GM12865 (cell line): ENCODE results near the gene FAM222A.

ENCODE experiments used
- DNase-seq: peaks from one replicate; pipeline ENCODE4 v3.0.0; 2010; ENCODE audit warnings: low read depth
- H3K4me3 ChIP-seq: 2 replicates; pipeline ENCODE4 v1.5.1; 2011; ENCODE audit warnings: mild to moderate bottlenecking, low read depth, low read length, control low read depth
- CTCF ChIP-seq: IDR thresholded peaks from 2 replicates; pipeline ENCODE4 v1.5.1; 2011; ENCODE audit warnings: low read length, control low read depth, low read depth, inconsistent platforms; ENCODE audit not compliant: insufficient read depth; ENCODE audit errors: missing control alignments

The FAM222A gene

GRCh38 chr12:109802828-109803227 lies 89.2 kb downstream of the FAM222A start:
- no peak for TF ChIP-seq CTCF
- DNase-seq: no peak
- no peak overlapping the region for H3K4me3 ChIP-seq

- no peak overlapping the region for H3K4me3 ChIP-seq
- DNase-seq: no peak
- no peak for TF ChIP-seq CTCF
These were observed 90.1 kb downstream of the FAM222A start for GRCh38 chr12:109803678-109804077.

GRCh38 chr12:109804820-109805761 lies 91.5 kb downstream of the FAM222A start:
- no peak overlapping the region for H3K4me3 ChIP-seq
- peak; percentile 97 for TF ChIP-seq CTCF
- DNase-seq: peak; percentile 56

- H3K4me3 ChIP-seq: no peak overlapping the region
These were observed 94.5 kb downstream of the FAM222A start for GRCh38 chr12:109807954-109808643.

GRCh38 chr12:109808876-109809646 lies 95.4 kb downstream of the FAM222A start:
- no peak for DNase-seq
- no peak for TF ChIP-seq CTCF
- H3K4me3 ChIP-seq: no peak overlapping the region

More at GRCh38 chr12:109807954-109808643, 94.5 kb downstream of the FAM222A start:
- DNase-seq: no peak
- no peak for TF ChIP-seq CTCF

- no peak overlapping the region for H3K4me3 ChIP-seq
- no peak for TF ChIP-seq CTCF
- DNase-seq: no peak
These were observed 97.5 kb downstream of the FAM222A start for GRCh38 chr12:109810954-109811623.
